Liver (tissue), 3 donors: ENCODE results near the gene PSMC3.

Source experiments
- CTCF ChIP-seq: fragments of 150-350 bp; IDR thresholded peaks from 2 replicates; pipeline ENCODE4 v1.5.1; 2017; ENCODE audit warnings: improper control_type of control experiment, low read depth, low read length; ENCODE audit not compliant: missing input control
- EGR1 ChIP-seq, 2 donors: IDR thresholded peaks; 2 replicates each; pipeline ENCODE4 v1.6.1; 2016 to 2018; ENCODE audit warnings: antibody characterized with exemption in 2 of 2, low read depth in 2 of 2
- RAD21 ChIP-seq, 2 donors: IDR thresholded peaks; 2 replicates each; pipeline ENCODE4 v1.6.1; 2016; ENCODE audit warnings: antibody characterized with exemption in 2 of 2, mild to moderate bottlenecking in 2 of 2
- TAF1 ChIP-seq: conservative IDR thresholded peaks from 2 replicates; pipeline ENCODE4 v1.6.1; 2016; ENCODE audit warnings: antibody characterized with exemption, mild to moderate bottlenecking
- donor health status: healthy.
- donor health status: healthy.

GRCh38 chr11:47464483-47464882, 38.2 kb upstream of the PSMC3 start:
- TF ChIP-seq CTCF (no peak), TAF1 (no peak), RAD21 (IDR thresholded peaks at IDR 0.05) (no peak), EGR1 (IDR thresholded peaks at IDR 0.05; ENCODE audit: low read depth in 2 of 2) (no peak)
